ENCODE results near the gene HOXD8. TPM values are rescaled to one million over a fixed set of nuclear protein-coding genes. Genes with fewer than 3 reads are reported as not detected.

Gene HOXD8
- total and polyA plus RNA-seq, 5 experiments from 2014 or later = not detected

DNA sequence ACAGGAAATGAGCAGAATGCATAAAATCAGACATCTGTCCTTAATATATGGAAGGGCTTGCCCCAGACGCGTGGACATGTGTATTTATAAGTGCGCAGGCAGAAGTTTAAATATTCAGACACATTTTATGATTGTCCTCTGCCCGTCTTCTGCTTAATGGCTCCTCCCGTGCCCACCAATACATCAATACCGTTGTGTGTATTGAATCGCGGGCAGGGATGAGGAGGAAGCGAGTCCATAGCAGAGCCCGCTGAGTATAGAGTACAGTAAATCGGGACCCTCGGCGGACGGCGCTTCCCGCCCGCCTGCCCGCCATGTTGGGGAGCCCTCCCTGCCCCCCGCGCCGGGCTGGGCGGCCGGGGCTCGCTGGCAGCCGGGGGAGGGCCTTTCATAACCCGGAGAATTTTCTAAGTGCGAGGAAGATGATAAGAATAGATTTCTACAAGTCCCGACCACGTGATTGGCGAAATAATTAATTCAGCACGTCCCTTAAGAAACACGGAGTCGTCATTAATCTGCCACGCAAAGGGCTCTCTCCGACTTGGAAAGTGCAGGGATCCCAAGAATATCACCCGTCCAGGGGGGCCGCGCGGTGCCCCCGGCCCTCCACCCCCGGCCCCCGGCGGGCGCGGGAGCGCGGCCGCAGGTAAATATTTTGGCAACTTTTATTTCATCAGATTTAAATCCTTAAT is 27.4 kb downstream of the HOXD8 start, which contains the start of gene HOXD3:
HOXD3 (plus strand) TSS at position 501 of the 692 bp plus-strand sequence. CDS start 11,808 bp downstream, outside the sequence.
- ATAC-seq (no peak), DNase-seq (no peak)
- H3K27ac Mint-ChIP-seq = peak within 1 kb of the TSS in 2 of 10 donors; percentile 50 to 56
- peak within 1 kb of the TSS in 9 of 10 donors; percentile 1 to 81 (median 66) for H3K4me3 Mint-ChIP-seq
- peaks cover 37 to 87% (median 72%) of the 10 kb centered on the region in 5 donors for H3K27me3 Mint-ChIP-seq
- H3K36me3 Mint-ChIP-seq = peaks cover 2 to 5% (median 3%) of the 10 kb centered on the region in 3 donors
- POLR2A ChIA-PET = no interaction called here
- H3K4me1 Mint-ChIP-seq = peaks cover 12 to 33% (median 16%) of the 10 kb centered on the region in 4 donors
- H3K9me3 Mint-ChIP-seq = peaks cover 0 to 2% (median 0%) of the 10 kb centered on the region in 9 donors

- POLR2A ChIA-PET = no interaction called here
- Mint-ChIP-seq H3K27ac (peak overlapping the region in 2 of 10 donors; percentile 50 to 56), H3K4me3 (peak overlapping the region in 9 of 10 donors; percentile 1 to 81 (median 66))
These were observed 28.1 kb downstream of the HOXD8 start for GRCh38 chr2:176157499-176158185.

GRCh38 chr2:176158186-176158591 is 28.7 kb downstream of the HOXD8 start:
- Mint-ChIP-seq H3K36me3 (peaks cover 2 to 6% (median 5%) of the 10 kb centered on the region in 3 donors), H3K4me3 (peak overlapping the region in 9 of 10 donors; percentile 24 to 81 (median 69))
- ATAC-seq = no peak

More at GRCh38 chr2:176157499-176158185, 28.1 kb downstream of the HOXD8 start:
- Mint-ChIP-seq H3K9me3 (peaks cover 0 to 2% (median 0%) of the 10 kb centered on the region in 9 donors), H3K36me3 (peaks cover 2 to 5% (median 4%) of the 10 kb centered on the region in 3 donors), H3K4me1 (peaks cover 11 to 28% (median 16%) of the 10 kb centered on the region in 4 donors), H3K27me3 (peaks cover 41 to 89% (median 75%) of the 10 kb centered on the region in 5 donors)
- ATAC-seq (no peak), DNase-seq (no peak)

DNA sequence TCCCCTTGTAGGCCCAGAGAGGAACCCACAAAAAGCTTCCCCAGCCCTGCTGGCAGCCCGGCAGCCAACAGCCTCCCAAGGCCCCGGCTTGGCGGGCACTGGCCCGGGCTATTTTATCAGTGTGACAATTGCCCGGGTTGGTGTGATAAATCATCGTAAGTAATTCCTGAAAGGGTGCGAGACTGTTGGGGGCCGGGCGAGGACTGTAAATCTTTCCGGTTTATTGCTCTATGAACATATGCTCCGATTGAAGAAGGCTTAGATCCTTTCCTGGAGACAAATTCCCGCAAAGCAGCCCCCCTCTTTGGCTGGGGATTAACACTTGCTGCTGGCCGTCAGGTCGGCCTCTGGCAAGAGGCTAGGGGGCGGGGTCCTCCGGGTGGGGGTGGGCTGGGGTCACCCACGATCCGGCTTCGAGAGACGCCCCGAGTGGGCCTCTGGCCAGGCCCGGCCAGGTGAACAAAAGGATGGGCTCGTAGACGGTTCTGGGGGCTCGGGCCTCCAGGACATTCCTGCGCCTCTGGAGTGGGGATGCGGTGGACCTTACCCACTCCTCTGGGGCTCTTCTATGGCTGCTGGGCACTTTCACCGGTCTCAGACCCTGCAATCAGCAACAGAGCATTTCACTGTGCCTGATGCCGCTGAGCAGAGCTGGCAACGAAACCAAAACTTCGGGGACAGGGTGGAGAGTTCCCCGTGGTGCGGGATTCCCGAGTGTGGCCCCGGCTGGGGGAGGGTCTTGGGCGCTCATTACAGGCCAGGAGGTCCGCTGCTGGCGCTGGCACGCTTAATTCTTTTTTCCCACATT is 29.6 kb downstream of the HOXD8 start:
- peaks cover 0 to 7% (median 2%) of the 10 kb centered on the region in 9 donors for H3K9me3 Mint-ChIP-seq
- H3K27ac Mint-ChIP-seq = no peak overlapping the region
- ATAC-seq (no peak), DNase-seq (no peak)
- H3K4me3 Mint-ChIP-seq = peak overlapping the region in 7 of 10 donors; percentile 29 to 64 (median 51)
- peaks cover 11 to 32% (median 22%) of the 10 kb centered on the region in 4 donors for H3K4me1 Mint-ChIP-seq
- POLR2A ChIA-PET = no interaction called here
- H3K27me3 Mint-ChIP-seq = peaks cover 49 to 89% (median 83%) of the 10 kb centered on the region in 5 donors
- H3K36me3 Mint-ChIP-seq = peaks cover 5 to 14% (median 5%) of the 10 kb centered on the region in 3 donors

More at GRCh38 chr2:176158186-176158591, 28.7 kb downstream of the HOXD8 start:
- peaks cover 41 to 89% (median 79%) of the 10 kb centered on the region in 5 donors for H3K27me3 Mint-ChIP-seq
- no peak for DNase-seq
- peaks cover 0 to 2% (median 0%) of the 10 kb centered on the region in 9 donors for H3K9me3 Mint-ChIP-seq
- H3K27ac Mint-ChIP-seq = peak overlapping the region in 2 of 10 donors; percentile 34 to 69
- POLR2A ChIA-PET = no interaction called here
- peaks cover 10 to 28% (median 18%) of the 10 kb centered on the region in 4 donors for H3K4me1 Mint-ChIP-seq

GRCh38 chr2:176159663-176160250 is 30.3 kb downstream of the HOXD8 start:
- Mint-ChIP-seq H3K4me3 (peak overlapping the region in 7 of 10 donors; percentile 29 to 64 (median 50)), H3K36me3 (peaks cover 5 to 19% (median 8%) of the 10 kb centered on the region in 3 donors), H3K27ac (no peak overlapping the region), H3K27me3 (peaks cover 47 to 89% (median 81%) of the 10 kb centered on the region in 5 donors), H3K9me3 (peaks cover 0 to 11% (median 3%) of the 10 kb centered on the region in 9 donors), H3K4me1 (peaks cover 14 to 37% (median 24%) of the 10 kb centered on the region in 4 donors)
- no peak for ATAC-seq
- no peak for DNase-seq
- POLR2A ChIA-PET = no interaction called here

- Mint-ChIP-seq H3K27ac (peak overlapping the region in 2 of 10 donors; percentile 29 to 74), H3K4me1 (peaks cover 14 to 37% (median 25%) of the 10 kb centered on the region in 4 donors), H3K4me3 (peak overlapping the region in 7 of 10 donors; percentile 20 to 66 (median 48)), H3K36me3 (peaks cover 5 to 19% (median 8%) of the 10 kb centered on the region in 3 donors), H3K9me3 (peaks cover 0 to 11% (median 3%) of the 10 kb centered on the region in 9 donors), H3K27me3 (peaks cover 45 to 89% (median 78%) of the 10 kb centered on the region in 5 donors)
- DNase-seq = no peak
- POLR2A ChIA-PET = no interaction called here
- no peak for ATAC-seq
These were observed 30.9 kb downstream of the HOXD8 start for GRCh38 chr2:176160251-176160985.

GRCh38 chr2:176160986-176161824 is 31.7 kb downstream of the HOXD8 start:
- ATAC-seq (no peak), DNase-seq (no peak)
- H3K9me3 Mint-ChIP-seq = peaks cover 0 to 11% (median 3%) of the 10 kb centered on the region in 9 donors
- peaks cover 14 to 37% (median 25%) of the 10 kb centered on the region in 4 donors for H3K4me1 Mint-ChIP-seq
- POLR2A ChIA-PET = no interaction called here
- peak overlapping the region in 3 of 10 donors; percentile 30 to 49 (median 48) for H3K4me3 Mint-ChIP-seq
- H3K27ac Mint-ChIP-seq = peak overlapping the region in 2 of 10 donors; percentile 29 to 74
- H3K36me3 Mint-ChIP-seq = peaks cover 5 to 19% (median 8%) of the 10 kb centered on the region in 3 donors
- peaks cover 50 to 89% (median 79%) of the 10 kb centered on the region in 5 donors for H3K27me3 Mint-ChIP-seq

- peaks cover 0 to 11% (median 3%) of the 10 kb centered on the region in 9 donors for H3K9me3 Mint-ChIP-seq
- DNase-seq (no peak), ATAC-seq (no peak)
- H3K4me3 Mint-ChIP-seq = no peak overlapping the region
- H3K36me3 Mint-ChIP-seq = peaks cover 5 to 20% (median 8%) of the 10 kb centered on the region in 3 donors
- H3K27me3 Mint-ChIP-seq = peaks cover 53 to 90% (median 81%) of the 10 kb centered on the region in 5 donors
- no peak overlapping the region for H3K27ac Mint-ChIP-seq
- peaks cover 13 to 37% (median 22%) of the 10 kb centered on the region in 4 donors for H3K4me1 Mint-ChIP-seq
- POLR2A ChIA-PET = no interaction called here
These were observed 32.5 kb downstream of the HOXD8 start for GRCh38 chr2:176161825-176162626.

GRCh38 chr2:176162911-176163671 is 33.6 kb downstream of the HOXD8 start:
- Mint-ChIP-seq H3K27me3 (peaks cover 58 to 92% (median 78%) of the 10 kb centered on the region in 5 donors), H3K9me3 (peaks cover 0 to 11% (median 5%) of the 10 kb centered on the region in 9 donors), H3K4me1 (peaks cover 7 to 28% (median 17%) of the 10 kb centered on the region in 4 donors), H3K4me3 (no peak overlapping the region), H3K27ac (peak overlapping the region in 2 of 10 donors; percentile 38 to 89), H3K36me3 (peaks cover 5 to 26% (median 5%) of the 10 kb centered on the region in 3 donors)
- POLR2A ChIA-PET = no interaction called here
- ATAC-seq = no peak
- DNase-seq = no peak
